GM18511 (cell line): ENCODE measurements around the gene ATM.
"Not testable (repeated sequence)": the region's sequence is repeated elsewhere in the genome, so short reads cannot be mapped to it uniquely, and the experiment has no call there.

ENCODE experiments used
- ATAC-seq: cut with Tn5 transposase; IDR thresholded peaks from one replicate; pipeline ENCODE4 v1.9.1; 2021; ENCODE audit warnings: mild to moderate bottlenecking, moderate library complexity; ENCODE audit not compliant: unreplicated experiment

ATM gene

GRCh38 chr11:108221911-108222573, 825 bp upstream of the ATM start:
- no peak for ATAC-seq

GRCh38 chr11:108223348-108224149, 682 bp downstream of the ATM start:
- peak; percentile 36 for ATAC-seq

GRCh38 chr11:108224366-108224765, 1.5 kb downstream of the ATM start:
- no peak for ATAC-seq

DNA sequence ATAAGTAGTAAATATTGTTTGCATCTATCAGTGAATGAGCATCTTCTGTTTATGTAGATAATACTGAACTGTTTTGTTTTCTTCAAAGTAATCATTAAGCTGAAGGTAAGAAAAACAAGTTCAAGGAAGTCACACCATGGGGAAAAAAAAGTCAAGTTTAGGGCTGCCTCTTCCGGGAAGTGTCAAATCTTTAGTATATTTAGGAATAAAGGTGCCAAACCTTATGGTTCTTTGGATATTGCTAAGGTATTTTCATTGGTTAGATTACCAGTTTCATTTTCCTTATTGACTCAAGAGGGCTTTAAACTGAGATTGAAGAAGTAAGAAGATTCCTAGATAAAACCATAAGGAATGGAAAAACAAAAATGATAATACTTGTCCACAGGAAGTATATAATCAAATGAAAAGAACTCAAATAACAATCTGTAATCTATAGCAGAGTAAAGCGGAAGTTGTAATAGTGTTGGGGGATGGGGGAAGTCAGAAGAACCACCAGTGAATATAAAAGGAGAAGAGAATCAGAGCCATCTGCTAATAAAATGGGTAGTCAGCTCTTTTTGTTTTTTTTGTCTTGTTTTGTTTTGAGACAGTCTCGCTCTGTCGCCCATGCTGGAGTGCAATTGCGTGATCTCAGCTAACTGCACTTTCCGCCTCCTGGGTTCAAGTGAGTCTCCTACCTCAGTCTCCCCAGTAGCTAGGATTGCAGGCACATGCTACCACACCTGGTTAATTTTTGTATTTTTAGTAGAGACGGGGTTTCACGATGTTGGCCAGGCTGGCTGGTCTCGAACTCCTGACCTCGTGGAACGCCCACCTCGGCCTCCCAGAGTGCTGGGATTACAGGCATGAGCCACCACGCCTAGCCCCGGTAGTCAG, 2.3 kb downstream of the ATM start:
- ATAC-seq = no peak

GRCh38 chr11:108226036-108226435, 3.2 kb downstream of the ATM start:
- ATAC-seq = no peak

- no peak for ATAC-seq
These were observed 5.4 kb downstream of the ATM start for GRCh38 chr11:108228251-108228650.

DNA sequence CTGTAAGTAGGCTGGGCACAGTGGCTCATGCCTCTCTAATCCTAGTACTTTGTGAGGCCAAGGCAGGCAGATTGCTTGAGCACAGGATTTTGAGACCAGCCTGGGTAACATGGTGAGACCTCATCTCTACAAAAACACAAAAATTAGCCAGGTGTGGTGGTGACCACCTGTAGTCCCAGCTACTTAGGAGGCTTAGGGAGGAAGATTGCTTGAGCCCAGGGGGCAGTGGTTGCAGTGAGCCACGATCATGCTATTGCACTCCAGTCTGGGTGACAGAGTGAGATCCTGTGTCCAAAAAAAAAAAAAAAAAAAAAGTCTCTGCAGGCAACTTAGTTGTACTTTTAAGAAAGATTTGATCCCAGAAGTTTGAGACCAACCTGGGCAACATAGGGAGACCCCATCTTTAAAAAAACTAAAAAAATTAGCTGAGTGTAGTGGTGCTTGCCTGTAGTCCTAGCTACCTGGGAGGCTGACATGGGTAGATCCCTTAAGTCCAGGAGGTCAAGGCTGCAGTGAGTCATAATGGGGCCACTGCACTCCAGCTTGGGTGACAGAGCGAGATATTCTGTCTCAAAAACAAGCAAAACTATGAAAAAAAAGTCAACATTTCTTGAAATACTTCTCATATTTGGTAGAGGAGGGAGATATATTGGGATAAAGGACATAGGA, 10.5 kb downstream of the ATM start:
- ATAC-seq = no peak

DNA sequence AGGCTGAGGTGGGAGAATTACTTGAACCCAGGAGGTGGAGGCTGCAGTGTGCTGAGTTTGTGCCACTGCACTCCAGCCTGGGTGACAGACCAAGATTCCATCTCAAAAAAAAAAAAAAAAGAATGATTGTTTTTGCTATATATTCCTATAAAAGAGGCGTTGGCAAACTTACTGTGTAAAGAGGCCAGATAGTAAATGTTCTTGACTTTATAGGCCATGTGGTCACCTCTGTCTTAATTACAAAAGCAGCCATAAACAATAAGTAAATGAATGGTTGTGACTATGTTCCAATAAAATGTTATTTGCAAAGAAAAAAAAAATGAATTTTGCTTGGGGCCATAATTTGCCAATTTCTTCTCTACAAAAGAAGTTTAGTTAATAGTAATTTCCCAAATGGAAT, 12.3 kb downstream of the ATM start:
- ATAC-seq = no peak

GRCh38 chr11:108235633-108236032, 12.8 kb downstream of the ATM start:
- ATAC-seq = no peak

DNA sequence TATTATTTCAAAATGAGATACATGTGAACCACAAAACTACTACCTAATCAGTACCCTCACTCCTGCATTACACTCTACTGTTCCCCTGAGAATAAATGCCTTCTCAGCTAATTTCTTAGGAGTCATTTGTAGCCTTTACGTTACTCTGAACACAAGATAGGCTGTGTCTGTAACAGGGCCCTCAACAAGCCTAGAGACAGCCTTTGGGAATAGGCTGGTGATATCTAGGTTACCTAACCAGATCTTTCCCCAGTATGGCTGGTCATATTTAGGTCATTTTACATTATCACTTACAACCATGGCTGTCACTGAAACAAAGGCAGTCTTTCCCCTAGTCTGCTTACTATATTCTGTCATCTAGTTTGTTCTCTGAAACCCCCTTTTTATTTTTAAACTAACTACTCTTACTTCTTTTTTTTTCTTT, 14.2 kb downstream of the ATM start:
- ATAC-seq = peak; percentile 71

- ATAC-seq = no peak
These were observed 16.2 kb downstream of the ATM start for GRCh38 chr11:108239076-108239475.

GRCh38 chr11:108241330-108242037, 18.6 kb downstream of the ATM start:
- no peak for ATAC-seq

DNA sequence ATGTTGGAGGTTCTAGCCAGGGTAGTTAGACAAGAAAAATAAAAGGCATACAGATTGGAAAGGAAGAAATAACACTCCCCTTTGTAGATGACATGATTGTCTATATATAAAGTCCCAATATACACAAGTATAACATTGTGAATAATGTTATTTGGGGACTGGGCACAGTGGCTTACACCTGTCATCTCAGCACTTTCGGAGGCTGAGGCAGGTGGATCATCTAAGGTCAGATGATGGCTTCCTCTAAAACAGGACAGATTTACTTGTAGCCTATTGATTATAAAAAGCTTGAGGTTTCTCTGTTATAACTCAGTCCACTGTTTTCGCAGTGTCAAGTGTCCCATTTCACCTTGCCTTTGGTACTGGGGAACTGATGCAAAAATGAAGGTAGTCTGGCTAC, 19.6 kb downstream of the ATM start:
- no peak for ATAC-seq

DNA sequence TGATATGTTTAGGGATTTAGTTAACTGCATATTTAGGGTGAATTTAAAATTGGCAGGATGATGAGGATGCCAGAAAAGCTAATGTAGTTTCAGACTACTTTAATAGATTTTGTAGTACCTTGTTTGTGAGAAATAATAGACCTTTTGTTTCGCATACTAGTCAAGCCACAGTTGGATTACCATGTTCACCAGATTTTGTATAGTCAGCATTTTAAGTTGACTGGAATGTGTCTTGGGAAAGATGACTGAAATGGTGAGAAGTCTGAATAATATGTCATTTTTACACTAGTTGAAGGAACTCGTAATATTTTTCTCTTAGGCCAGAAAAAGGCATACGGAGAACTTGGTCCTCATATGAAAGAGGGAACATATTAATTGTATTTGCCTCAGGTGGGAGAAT, 23.4 kb downstream of the ATM start:
- no peak for ATAC-seq

GRCh38 chr11:108246885-108247284, 24.0 kb downstream of the ATM start:
- no peak for ATAC-seq

- ATAC-seq = no peak
These were observed 30.3 kb downstream of the ATM start for GRCh38 chr11:108253176-108253575.

GRCh38 chr11:108269583-108269982, 46.7 kb downstream of the ATM start:
- no peak for ATAC-seq

- ATAC-seq = not testable (repeated sequence)
These were observed 54.2 kb downstream of the ATM start for GRCh38 chr11:108276985-108277616.

DNA sequence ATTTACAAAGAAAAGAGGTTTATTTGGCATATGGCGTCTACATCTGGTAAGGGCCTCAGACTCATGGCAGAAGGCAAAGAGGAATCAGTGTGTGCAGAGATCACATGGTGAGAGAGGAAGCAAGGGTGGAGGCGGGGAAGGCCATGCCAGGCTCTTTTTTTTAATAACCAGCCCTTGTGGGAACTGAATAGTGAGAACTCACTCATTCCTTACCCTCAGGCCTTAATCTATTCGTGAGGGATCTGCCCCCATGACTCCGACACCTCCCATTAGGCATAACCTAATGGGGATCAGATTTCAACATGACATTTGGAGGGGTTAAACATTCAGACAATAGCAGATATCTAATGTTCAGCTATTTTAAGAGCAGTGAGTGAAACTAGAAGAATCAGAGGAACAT, 55.7 kb downstream of the ATM start:
- no peak for ATAC-seq

DNA sequence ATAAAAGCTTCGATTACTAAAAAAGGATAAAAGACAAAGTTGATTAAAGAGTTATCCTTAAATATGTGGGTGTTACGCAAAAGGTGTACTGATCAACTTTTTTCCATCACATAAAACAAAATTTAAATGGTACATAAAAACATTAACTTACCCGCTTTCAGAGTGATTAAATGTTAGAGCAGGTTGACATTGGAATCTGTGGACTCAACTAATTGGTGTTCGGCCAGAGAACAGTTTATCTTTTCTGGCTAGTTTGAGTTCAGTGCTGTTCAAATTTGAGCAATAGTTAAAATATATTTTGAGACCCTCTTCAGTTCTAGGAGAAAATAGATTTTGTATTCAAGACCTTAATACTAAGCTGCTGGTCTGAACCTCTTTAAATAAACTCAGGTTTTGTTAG, 56.1 kb downstream of the ATM start:
- ATAC-seq = no peak
